GM12875 (cell line): ENCODE results near the gene RECK.

Source experiments
- H3K4me3 ChIP-seq: one replicate; pipeline ENCODE4 v1.5.1; 2011; ENCODE audit warnings: low read depth, low read length, control low read depth
- TF ChIP-seq, protein P1 (sequence below): IDR thresholded peaks from 2 replicates; pipeline ENCODE4 v1.5.1; 2011; ENCODE audit warnings: low read depth, mild to moderate bottlenecking, control low read depth, inconsistent platforms, low read length, moderate library complexity, borderline replicate concordance; ENCODE audit not compliant: insufficient read depth

The RECK gene

DNA sequence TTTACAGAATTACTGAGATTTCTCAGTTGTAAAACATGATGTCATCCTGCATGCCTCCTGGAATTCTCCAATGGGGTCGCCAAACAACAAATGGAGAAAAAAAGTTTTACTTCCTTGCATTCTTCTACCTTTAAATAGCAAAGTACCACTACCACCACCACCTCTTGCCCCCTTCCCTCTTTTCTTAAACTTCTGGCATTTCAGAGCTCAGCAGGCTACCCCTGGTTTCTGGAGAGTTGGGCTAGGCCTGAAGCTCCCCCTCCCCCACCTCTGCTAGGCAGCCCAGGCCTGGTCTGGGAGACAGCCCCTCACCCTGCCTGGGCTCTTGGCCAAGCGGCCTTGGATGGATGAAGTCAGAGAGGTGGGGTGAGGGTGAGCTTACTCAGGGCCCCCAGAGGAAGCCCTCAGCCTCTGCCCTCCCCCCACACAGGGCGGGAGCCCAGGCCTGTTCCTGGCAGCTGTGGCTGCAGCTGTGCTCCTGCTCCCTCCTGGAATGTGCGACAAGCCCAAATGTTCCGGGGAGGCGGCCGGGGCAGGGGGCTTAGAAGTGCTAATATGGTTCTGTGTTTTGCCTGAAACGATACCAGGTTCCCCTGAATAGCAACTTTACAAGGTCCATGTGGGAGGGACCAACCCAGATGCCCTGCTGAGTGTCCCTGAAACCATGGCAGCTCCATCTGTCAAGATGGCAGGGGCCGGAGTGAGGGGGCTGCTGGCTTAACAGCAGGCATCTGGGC, 126.5 kb downstream of the RECK start:
- TF ChIP-seq, protein P1, sequence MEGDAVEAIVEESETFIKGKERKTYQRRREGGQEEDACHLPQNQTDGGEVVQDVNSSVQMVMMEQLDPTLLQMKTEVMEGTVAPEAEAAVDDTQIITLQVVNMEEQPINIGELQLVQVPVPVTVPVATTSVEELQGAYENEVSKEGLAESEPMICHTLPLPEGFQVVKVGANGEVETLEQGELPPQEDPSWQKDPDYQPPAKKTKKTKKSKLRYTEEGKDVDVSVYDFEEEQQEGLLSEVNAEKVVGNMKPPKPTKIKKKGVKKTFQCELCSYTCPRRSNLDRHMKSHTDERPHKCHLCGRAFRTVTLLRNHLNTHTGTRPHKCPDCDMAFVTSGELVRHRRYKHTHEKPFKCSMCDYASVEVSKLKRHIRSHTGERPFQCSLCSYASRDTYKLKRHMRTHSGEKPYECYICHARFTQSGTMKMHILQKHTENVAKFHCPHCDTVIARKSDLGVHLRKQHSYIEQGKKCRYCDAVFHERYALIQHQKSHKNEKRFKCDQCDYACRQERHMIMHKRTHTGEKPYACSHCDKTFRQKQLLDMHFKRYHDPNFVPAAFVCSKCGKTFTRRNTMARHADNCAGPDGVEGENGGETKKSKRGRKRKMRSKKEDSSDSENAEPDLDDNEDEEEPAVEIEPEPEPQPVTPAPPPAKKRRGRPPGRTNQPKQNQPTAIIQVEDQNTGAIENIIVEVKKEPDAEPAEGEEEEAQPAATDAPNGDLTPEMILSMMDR, result no peak
- no peak overlapping the region for H3K4me3 ChIP-seq

DNA sequence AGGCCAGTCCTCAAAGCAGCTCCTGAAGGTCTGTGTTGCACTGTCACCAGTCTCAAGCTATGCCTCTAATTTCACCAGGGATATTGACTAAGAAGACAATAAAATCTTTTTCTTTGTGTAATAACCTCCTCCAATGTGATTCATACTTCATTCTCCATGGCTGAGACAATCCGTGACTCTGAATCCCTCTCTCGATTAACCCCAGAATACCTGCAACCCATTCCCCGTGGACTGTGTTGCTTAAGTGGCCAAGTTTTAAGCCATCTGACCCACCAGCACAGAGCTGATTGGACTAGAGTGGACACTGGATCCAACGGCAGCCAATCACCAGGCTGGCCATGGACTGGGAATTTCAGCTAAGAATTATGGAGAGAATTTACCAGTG, 127.1 kb downstream of the RECK start:
- TF ChIP-seq, protein P1, result no peak
- H3K4me3 ChIP-seq, result no peak overlapping the region

DNA sequence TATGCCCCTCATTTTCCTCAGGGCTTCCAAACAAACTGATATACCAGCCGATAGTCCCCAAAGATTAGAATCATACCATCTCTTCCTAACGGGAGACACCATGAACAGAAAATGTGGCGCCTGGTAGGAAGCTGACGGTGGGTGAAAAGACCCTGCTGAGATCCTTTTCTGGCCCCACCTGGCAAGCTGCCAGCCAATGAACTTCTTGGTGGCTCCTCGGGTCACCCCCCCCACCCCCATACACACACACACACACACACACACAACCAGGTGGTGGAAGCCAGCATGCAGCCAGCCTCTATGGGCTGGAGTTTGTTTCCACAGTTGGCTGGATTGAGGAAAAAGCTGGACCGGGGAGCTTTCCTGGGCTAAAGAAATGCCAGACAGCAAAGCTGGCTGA, 127.7 kb downstream of the RECK start:
- TF ChIP-seq, protein P1, result no peak
- no peak overlapping the region for H3K4me3 ChIP-seq

DNA sequence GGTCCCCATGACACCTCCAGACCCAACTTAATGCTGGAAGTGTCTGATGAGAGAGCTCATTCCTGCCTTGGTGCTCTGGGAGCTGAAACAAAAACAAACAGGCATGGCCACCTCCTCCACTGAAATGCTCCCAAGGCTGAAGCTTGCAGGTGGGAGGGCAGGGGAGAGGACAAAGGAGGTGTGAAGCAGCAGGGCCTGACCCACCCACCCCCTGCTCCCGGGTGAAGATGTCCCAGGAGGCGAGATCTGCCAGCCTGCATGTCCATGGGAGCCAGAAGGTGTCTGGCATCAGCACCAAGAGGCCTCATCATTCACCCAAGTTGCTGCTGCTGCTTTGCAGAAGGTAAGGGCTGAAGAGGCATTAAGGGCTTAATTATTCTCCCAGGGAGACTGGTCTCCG, 128.3 kb downstream of the RECK start:
- TF ChIP-seq, protein P1, result no peak
- H3K4me3 ChIP-seq, result no peak overlapping the region

DNA sequence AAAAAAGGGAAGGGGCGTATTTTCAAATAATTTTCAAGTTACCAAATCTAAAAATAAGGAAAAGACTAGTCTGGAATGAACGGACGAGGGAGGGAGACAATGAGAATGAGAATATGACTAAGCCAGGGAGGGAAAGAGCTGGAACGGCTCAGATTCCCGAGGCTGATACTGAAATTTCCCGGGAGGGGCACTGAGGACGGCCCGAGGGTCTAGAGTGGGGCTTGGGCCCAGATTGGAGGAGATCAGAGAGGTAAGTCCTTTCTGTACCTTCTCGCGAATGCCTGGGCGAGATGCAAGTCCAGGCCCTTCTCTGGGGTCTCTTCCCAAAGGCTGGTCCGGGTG, 129.1 kb downstream of the RECK start:
- no peak overlapping the region for H3K4me3 ChIP-seq
- TF ChIP-seq, protein P1, result no peak

DNA sequence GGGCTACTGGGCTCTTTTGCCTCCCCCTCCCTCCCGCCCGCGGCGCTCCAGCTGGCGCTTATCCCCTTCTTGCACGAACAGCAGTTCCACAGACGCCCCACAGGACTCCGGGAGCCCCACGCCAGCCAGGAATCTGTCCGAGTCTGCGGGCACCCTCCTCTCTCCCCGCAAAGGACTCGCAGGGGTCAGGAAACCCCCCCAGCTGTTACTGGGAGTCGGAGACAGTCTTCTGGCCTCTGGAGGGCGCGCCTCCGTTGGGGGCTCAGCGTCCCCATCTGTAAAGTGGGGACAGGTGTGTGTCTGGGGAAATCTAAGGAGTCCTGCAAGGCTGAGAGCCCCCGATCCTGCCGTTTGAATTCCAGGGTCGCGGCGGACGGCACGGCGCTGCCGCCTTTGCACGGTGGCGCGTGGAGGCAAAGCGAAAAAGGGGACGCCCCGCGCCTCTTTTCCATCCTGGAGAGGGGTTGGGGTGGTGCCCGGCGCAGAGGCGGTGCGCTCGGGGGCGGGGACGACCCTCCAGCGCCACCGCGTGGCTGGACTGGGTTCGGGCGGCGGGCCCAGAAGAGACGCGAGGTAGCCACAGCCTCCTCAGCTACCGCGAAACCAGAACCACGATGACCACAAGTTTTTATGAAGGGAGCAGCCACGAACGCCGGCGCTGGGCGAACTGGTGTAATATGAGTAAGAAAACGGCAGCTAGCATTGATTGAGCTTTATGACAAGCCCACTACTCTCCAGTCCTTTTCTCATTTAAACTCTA, 129.6 kb downstream of the RECK start:
- H3K4me3 ChIP-seq, result peak overlapping the region; percentile 54
- TF ChIP-seq, protein P1, result peak; percentile 87

DNA sequence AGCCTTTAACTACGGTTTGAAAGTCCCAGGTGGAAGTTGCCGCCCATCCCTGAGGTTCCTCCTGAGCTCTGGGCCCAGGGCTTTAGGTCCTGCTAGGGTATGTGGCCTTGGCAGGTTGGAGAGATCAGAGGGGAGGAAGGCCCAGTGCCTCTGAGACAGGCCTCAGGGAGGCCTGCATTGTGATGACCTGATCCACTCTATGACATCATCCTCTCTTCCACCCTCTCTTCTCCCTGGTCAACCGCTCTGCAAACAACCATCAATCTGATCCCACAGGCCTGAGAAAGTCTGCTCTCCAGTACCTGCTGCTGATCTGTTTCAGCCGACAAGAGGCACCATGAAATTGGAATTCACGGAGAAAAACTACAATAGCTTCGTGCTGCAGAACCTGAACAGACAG, 132.5 kb downstream of the RECK start, which contains the start of gene CCIN:
Gene CCIN (plus strand): TSS at position 223 of the 400 bp plus-strand sequence. CDS start 115 bp downstream, at position 338.
- TF ChIP-seq, protein P1, result no peak
- H3K4me3 ChIP-seq, result no peak within 1 kb of the TSS
